Measurements from ENCODE around the gene MCC.

DNA sequence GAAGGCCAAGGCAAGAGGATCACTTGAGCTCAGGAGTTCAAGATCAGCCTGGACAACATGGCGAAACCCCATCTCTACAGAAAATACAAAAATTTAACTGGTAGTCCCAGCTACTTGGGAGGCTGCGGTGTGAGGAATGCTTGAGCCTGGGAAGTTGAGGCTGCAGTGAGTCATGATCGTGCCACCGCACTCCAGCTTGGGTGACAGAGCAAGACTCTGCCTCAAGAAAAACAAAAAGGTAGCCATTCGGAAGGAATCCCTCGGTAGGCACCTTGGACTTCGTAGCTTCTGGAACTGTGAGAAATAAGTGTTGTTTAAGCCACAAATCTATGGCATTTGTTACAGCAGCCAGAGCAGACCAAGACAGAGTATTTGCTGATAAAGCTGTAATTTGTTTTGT is 337.4 kb downstream of the MCC start:
- no peak for TF ChIP-seq CEBPB (IDR thresholded peaks at IDR 0.05)
- TF ChIP-seq, protein P1, sequence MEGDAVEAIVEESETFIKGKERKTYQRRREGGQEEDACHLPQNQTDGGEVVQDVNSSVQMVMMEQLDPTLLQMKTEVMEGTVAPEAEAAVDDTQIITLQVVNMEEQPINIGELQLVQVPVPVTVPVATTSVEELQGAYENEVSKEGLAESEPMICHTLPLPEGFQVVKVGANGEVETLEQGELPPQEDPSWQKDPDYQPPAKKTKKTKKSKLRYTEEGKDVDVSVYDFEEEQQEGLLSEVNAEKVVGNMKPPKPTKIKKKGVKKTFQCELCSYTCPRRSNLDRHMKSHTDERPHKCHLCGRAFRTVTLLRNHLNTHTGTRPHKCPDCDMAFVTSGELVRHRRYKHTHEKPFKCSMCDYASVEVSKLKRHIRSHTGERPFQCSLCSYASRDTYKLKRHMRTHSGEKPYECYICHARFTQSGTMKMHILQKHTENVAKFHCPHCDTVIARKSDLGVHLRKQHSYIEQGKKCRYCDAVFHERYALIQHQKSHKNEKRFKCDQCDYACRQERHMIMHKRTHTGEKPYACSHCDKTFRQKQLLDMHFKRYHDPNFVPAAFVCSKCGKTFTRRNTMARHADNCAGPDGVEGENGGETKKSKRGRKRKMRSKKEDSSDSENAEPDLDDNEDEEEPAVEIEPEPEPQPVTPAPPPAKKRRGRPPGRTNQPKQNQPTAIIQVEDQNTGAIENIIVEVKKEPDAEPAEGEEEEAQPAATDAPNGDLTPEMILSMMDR (IDR thresholded peaks at IDR 0.05), result no peak
- TF ChIP-seq, protein P2, sequence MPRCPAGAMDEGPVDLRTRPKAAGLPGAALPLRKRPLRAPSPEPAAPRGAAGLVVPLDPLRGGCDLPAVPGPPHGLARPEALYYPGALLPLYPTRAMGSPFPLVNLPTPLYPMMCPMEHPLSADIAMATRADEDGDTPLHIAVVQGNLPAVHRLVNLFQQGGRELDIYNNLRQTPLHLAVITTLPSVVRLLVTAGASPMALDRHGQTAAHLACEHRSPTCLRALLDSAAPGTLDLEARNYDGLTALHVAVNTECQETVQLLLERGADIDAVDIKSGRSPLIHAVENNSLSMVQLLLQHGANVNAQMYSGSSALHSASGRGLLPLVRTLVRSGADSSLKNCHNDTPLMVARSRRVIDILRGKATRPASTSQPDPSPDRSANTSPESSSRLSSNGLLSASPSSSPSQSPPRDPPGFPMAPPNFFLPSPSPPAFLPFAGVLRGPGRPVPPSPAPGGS (IDR thresholded peaks at IDR 0.05), result no peak
- no peak for TF ChIP-seq MYC (IDR thresholded peaks at IDR 0.05; ENCODE audit: borderline replicate concordance, low read length)
- TF ChIP-seq RFX5 (IDR thresholded peaks at IDR 0.05), result no peak

All from A549 (cell line).